ENCODE data around the gene RTKN. TPM values are rescaled to one million over a fixed set of nuclear protein-coding genes. Genes with fewer than 3 reads are reported as not detected.

Gene RTKN
- total RNA-seq, 4 donors from 2014 or later = 46.2 to 99.9 (median 75.7) TPM

DNA sequence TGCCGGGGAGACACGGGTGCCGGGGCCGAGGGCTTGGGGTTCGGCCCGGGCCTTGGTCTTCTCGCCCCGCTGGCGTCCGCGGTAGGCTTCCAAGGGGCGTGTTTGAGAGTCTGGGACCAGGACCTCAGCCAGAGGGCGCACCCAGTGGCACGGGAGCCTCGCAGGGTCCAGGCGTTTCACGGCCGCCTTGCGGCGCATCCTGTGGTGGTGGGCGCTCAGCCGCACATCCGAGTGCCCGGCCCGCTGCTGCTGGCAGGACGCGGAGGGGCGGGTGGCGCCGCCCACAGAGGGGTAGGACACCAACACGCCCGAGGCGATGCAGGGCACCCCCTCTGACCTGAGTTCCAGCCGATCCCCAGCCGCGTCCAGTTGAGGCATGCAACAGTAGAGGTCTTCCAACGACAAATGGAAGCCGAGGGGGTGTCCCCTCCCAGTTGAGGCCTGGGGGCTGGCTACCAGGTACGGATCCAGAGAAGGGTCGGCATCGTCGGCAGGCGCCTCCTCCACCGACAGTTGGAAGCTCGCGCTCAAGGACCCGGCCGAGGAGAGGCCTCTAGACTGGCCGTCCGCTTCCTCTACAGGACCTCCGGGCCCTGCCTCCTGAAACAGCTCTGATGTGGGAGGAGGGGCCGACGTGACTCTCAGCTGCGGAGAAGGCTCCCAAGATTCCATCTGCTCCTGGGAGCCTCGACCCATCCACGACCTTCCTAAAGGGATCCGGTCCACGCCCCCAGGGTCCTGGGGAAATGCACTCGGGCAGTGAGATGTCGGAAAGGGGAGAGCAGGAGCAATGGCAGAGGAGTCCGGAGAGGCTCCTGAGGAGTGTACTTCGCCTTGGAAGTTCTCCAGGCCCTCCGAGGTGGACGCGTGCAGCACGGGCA is 26.6 kb downstream of the RTKN start:
- no peaks in the 10 kb centered on the region for H3K27me3 ChIP-seq
- no peaks in the 10 kb centered on the region for H3K36me3 ChIP-seq
- peaks cover 0 to 21% (median 12%) of the 10 kb centered on the region in 4 donors for H3K4me1 ChIP-seq
- DNase-seq = peak in 2 of 3 donors; percentile 61 to 81
- peak overlapping the region; percentile 42 to 65 (median 49) for H3K4me3 ChIP-seq
- H3K27ac ChIP-seq = peak overlapping the region; percentile 5 to 55 (median 42)
- no peak for TF ChIP-seq POLR2A (IDR thresholded peaks at IDR 0.05)
- TF ChIP-seq, protein P1, sequence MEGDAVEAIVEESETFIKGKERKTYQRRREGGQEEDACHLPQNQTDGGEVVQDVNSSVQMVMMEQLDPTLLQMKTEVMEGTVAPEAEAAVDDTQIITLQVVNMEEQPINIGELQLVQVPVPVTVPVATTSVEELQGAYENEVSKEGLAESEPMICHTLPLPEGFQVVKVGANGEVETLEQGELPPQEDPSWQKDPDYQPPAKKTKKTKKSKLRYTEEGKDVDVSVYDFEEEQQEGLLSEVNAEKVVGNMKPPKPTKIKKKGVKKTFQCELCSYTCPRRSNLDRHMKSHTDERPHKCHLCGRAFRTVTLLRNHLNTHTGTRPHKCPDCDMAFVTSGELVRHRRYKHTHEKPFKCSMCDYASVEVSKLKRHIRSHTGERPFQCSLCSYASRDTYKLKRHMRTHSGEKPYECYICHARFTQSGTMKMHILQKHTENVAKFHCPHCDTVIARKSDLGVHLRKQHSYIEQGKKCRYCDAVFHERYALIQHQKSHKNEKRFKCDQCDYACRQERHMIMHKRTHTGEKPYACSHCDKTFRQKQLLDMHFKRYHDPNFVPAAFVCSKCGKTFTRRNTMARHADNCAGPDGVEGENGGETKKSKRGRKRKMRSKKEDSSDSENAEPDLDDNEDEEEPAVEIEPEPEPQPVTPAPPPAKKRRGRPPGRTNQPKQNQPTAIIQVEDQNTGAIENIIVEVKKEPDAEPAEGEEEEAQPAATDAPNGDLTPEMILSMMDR (IDR thresholded peaks at IDR 0.05) = peak in 4 of 6 experiments; percentile 19 to 40 (median 28)
- no peaks in the 10 kb centered on the region for H3K9me3 ChIP-seq

DNA sequence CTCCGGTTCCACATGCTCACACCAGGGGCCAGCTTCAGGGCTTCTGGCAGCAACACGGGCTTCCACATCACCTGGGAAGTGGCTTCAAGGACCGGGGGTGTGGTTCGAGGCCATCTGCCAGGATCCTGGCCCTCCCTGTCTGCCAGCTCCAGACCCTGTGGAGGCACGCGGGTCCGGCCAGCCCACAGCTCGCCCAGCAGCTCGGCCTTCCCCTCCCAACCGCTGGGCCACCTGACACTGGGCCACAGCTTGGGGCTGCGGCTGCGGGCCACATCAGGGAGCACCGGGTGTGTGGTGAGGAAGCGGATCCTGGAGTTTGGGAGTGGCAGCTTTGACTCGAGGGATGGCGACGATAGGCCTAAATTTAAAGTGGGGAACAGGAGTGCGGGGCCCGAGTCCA is 27.3 kb downstream of the RTKN start:
- Histone ChIP-seq H3K27me3 (no peaks in the 10 kb centered on the region), H3K27ac (peak overlapping the region; percentile 5 to 55 (median 42)), H3K4me1 (peaks cover 0 to 21% (median 12%) of the 10 kb centered on the region in 4 donors), H3K36me3 (no peaks in the 10 kb centered on the region), H3K9me3 (no peaks in the 10 kb centered on the region), H3K4me3 (peak overlapping the region; percentile 42 to 65 (median 49))
- DNase-seq = no peak
- no peak for TF ChIP-seq POLR2A (IDR thresholded peaks at IDR 0.05)
- TF ChIP-seq, protein P1 (IDR thresholded peaks at IDR 0.05) = no peak

DNA sequence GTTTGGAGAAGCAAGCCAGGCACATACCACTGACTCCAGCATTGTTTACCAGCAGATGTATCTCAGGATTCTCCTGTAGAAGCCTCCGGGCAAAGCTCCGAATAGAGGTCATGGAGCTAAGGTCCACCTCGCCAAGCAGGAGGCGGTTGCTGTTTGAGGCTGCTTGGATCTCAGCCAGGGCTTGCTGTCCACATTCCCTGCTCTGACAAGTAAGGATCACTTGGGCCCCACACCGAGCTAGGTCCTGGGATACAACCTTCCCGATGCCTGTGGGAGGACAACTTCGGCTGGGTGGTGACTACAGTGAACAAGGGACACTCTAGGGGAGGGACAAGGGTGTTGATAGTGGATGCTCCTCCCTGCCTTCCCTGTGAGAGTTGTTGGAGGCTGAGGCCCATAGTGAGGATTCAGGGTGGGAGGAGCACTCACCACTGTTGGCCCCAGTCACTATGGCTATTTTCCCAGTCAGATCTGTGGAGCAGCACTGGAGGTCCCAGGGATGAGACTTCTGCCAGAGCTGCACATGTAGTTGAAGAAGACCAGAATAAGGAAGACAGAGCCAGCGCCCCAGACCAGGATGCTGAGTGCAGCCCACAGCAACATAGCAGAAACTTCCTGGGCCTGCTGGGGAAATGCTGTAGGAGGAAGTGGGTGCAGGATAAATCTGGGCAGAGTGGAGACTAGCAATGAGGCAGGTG is 28.6 kb downstream of the RTKN start:
- H3K36me3 ChIP-seq = no peaks in the 10 kb centered on the region
- H3K27me3 ChIP-seq = no peaks in the 10 kb centered on the region
- no peak for TF ChIP-seq POLR2A (IDR thresholded peaks at IDR 0.05)
- TF ChIP-seq, protein P1 (IDR thresholded peaks at IDR 0.05) = no peak
- H3K4me3 ChIP-seq = no peak overlapping the region
- peaks cover 0 to 21% (median 12%) of the 10 kb centered on the region in 4 donors for H3K4me1 ChIP-seq
- DNase-seq = no peak
- no peak overlapping the region for H3K27ac ChIP-seq
- no peaks in the 10 kb centered on the region for H3K9me3 ChIP-seq

DNA sequence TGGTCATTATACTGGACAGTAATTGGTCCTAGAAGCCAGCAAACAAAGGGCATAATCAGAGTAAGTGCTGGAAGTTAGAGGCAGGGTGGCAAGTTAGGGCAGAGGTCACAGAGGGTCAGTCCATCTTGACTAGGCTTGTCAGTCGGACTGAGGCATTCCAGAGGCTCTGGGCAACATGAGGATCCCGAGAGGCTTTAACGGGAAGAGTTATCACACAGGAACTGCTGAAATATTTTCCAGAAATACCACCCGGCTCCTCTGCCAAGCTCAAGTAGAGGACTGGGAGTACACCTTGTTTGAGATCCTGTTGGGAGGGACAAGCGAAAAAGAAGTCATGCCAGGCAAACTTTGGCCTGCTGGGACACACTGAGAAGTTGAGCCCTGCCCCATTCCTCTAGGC is 34.1 kb downstream of the RTKN start:
- H3K27me3 ChIP-seq = no peaks in the 10 kb centered on the region
- DNase-seq = no peak
- no peaks in the 10 kb centered on the region for H3K4me1 ChIP-seq
- TF ChIP-seq, protein P1 (IDR thresholded peaks at IDR 0.05) = no peak
- no peak for TF ChIP-seq POLR2A (IDR thresholded peaks at IDR 0.05)
- H3K4me3 ChIP-seq = no peak overlapping the region
- H3K9me3 ChIP-seq = no peaks in the 10 kb centered on the region
- H3K27ac ChIP-seq = no peak overlapping the region
- no peaks in the 10 kb centered on the region for H3K36me3 ChIP-seq

DNA sequence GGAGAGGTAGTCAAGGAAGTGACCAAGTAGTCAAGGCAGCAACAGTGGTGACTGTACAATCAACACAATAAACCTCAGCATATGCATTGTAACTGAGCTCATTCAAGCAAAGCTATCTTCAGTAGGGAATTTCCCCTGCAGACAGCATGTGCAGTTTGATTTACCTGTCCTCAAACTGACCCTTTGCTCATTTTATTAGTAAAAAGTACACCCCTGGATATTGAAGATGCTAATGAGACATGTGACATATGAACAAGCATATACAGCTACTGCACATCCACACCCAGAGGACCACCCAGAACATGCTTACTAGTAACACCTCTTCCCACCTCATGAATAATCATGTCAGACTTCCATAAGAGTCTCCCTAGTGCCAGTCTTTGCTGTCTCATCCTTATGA is 35.7 kb downstream of the RTKN start:
- H3K9me3 ChIP-seq = no peaks in the 10 kb centered on the region
- H3K4me1 ChIP-seq = no peaks in the 10 kb centered on the region
- no peaks in the 10 kb centered on the region for H3K27me3 ChIP-seq
- no peaks in the 10 kb centered on the region for H3K36me3 ChIP-seq
- TF ChIP-seq, protein P1 (IDR thresholded peaks at IDR 0.05) = no peak
- TF ChIP-seq POLR2A (IDR thresholded peaks at IDR 0.05) = no peak
- H3K4me3 ChIP-seq = no peak overlapping the region
- H3K27ac ChIP-seq = no peak overlapping the region
- DNase-seq = no peak

Measured in Peyer's patch (tissue), 4 donors.